OCI-LY1 (cell line): ENCODE results near the gene GRID2IP.

Experiments
- H2AFZ ChIP-seq: fragments of 200-600 bp; sonication (generic), shearing (Covaris generic); 2 replicates; pipeline ENCODE4 v1.6.0; 2014; ENCODE audit warnings: antibody characterized with exemption, mild to moderate bottlenecking, low read length
- H3F3A ChIP-seq: fragments of 200-600 bp; sonication (generic), shearing (Covaris generic); 2 replicates; pipeline ENCODE4 v1.6.0; 2014; ENCODE audit warnings: mild to moderate bottlenecking, antibody characterized with exemption, low read length, moderate library complexity; ENCODE audit not compliant: insufficient read depth
- H3K27ac ChIP-seq: fragments of 200-600 bp; sonication (generic); 2 replicates; pipeline ENCODE4 v1.5.1; 2014; ENCODE audit warnings: low read length, mixed run types, mild to moderate bottlenecking, low read depth; ENCODE audit not compliant: poor library complexity, severe bottlenecking
- H3K27me3 ChIP-seq: fragments of 200-600 bp; sonication (generic); 2 replicates; pipeline ENCODE4 v1.6.0; 2014; ENCODE audit warnings: antibody characterized with exemption, mild to moderate bottlenecking, low read length, moderate library complexity; ENCODE audit not compliant: insufficient read depth
- H3K36me3 ChIP-seq: fragments of 200-600 bp; sonication (generic); 2 replicates; pipeline ENCODE4 v1.6.1; 2014; ENCODE audit warnings: mild to moderate bottlenecking, antibody characterized with exemption, low read length, moderate library complexity, mixed read lengths; ENCODE audit not compliant: insufficient read depth
- H3K4me1 ChIP-seq: fragments of 200-600 bp; sonication (generic); 2 replicates; pipeline ENCODE4 v1.5.1; 2014; ENCODE audit warnings: mild to moderate bottlenecking, low read length, moderate library complexity; ENCODE audit not compliant: insufficient read depth, severe bottlenecking
- H3K4me2 ChIP-seq: fragments of 200-600 bp; sonication (generic), shearing (Covaris generic); 2 replicates; pipeline ENCODE4 v1.6.1; 2014; ENCODE audit warnings: low read length
- H3K4me3 ChIP-seq: fragments of 200-600 bp; sonication (generic); 2 replicates; pipeline ENCODE4 v1.5.1; 2014; ENCODE audit warnings: low read length, low read depth, mild to moderate bottlenecking, mixed read lengths; ENCODE audit not compliant: poor library complexity, severe bottlenecking
- H3K79me2 ChIP-seq: fragments of 200-600 bp; shearing (Covaris generic); 2 replicates; pipeline ENCODE4 v1.6.1; 2016; ENCODE audit warnings: mixed run types, low read length, mixed read lengths; ENCODE audit not compliant: insufficient read depth
- H3K9ac ChIP-seq: fragments of 200-600 bp; sonication (generic), shearing (Covaris generic); 2 replicates; pipeline ENCODE4 v1.6.1; 2014; ENCODE audit warnings: mild to moderate bottlenecking, low read length, mixed read lengths
- H3K9me2 ChIP-seq: fragments of 200-600 bp; sonication (generic), shearing (Covaris generic); 2 replicates; pipeline ENCODE4 v1.6.1; 2014; ENCODE audit warnings: low read depth, mild to moderate bottlenecking, low read length, mixed read lengths
- H3K9me3 ChIP-seq: fragments of 200-600 bp; shearing (Covaris generic); 2 replicates; pipeline ENCODE4 v1.6.1; 2014; ENCODE audit warnings: low read length, mixed read lengths
- H4K20me1 ChIP-seq: fragments of 200-600 bp; sonication (generic), shearing (Covaris generic); 2 replicates; pipeline ENCODE4 v1.6.0; 2016; ENCODE audit warnings: mild to moderate bottlenecking, low read length; ENCODE audit not compliant: insufficient read depth
- CTCF ChIP-seq: fragments of 200-600 bp; sonication (generic), shearing (Covaris generic); IDR thresholded peaks from 2 replicates; pipeline ENCODE4 v1.5.1; 2017; ENCODE audit warnings: mild to moderate bottlenecking, antibody characterized with exemption, low read length, moderate library complexity, mixed read lengths
- EZH2 ChIP-seq: fragments of 200-600 bp; sonication (generic), shearing (Covaris generic); IDR thresholded peaks from 2 replicates; pipeline ENCODE4 v1.8.0; 2017; ENCODE audit warnings: borderline replicate concordance, mixed run types, mild to moderate bottlenecking, antibody characterized with exemption, low read length, moderate library complexity, mixed read lengths

GRID2IP gene

GRCh38 chr7:6547400-6547799 is 3.9 kb downstream of the GRID2IP start:
- H3K79me2 ChIP-seq, result no peaks in the 10 kb centered on the region
- TF ChIP-seq EZH2, result no peak
- H4K20me1 ChIP-seq, result no peaks in the 10 kb centered on the region
- no peaks in the 10 kb centered on the region for H3F3A ChIP-seq
- H3K4me3 ChIP-seq, result no peak overlapping the region
- H3K27ac ChIP-seq, result no peak overlapping the region
- no peaks in the 10 kb centered on the region for H3K9me2 ChIP-seq
- H3K9ac ChIP-seq, result no peak overlapping the region
- no peaks in the 10 kb centered on the region for H3K36me3 ChIP-seq
- H3K27me3 ChIP-seq, result no peaks in the 10 kb centered on the region
- H2AFZ ChIP-seq, result no peak overlapping the region
- peaks cover 7% of the 10 kb centered on the region for H3K4me1 ChIP-seq
- H3K9me3 ChIP-seq, result no peaks in the 10 kb centered on the region
- no peak overlapping the region for H3K4me2 ChIP-seq

- Histone ChIP-seq H3K27ac (no peak overlapping the region), H3K4me2 (no peak overlapping the region)
These were observed 4.6 kb downstream of the GRID2IP start for GRCh38 chr7:6546498-6547251.

GRCh38 chr7:6545398-6546126 is 5.7 kb downstream of the GRID2IP start:
- no peak overlapping the region for H3K9ac ChIP-seq
- H3K4me1 ChIP-seq, result peaks cover 7% of the 10 kb centered on the region
- no peaks in the 10 kb centered on the region for H3K36me3 ChIP-seq
- no peak overlapping the region for H3K4me3 ChIP-seq
- no peaks in the 10 kb centered on the region for H3K9me3 ChIP-seq
- H3K27ac ChIP-seq, result no peak overlapping the region
- TF ChIP-seq CTCF, result no peak
- no peak for TF ChIP-seq EZH2
- H3K9me2 ChIP-seq, result no peaks in the 10 kb centered on the region
- no peaks in the 10 kb centered on the region for H3K27me3 ChIP-seq
- no peaks in the 10 kb centered on the region for H4K20me1 ChIP-seq
- H3F3A ChIP-seq, result no peaks in the 10 kb centered on the region
- H2AFZ ChIP-seq, result no peak overlapping the region
- H3K4me2 ChIP-seq, result no peak overlapping the region; the same call in 1 of the 2 replicates
- no peaks in the 10 kb centered on the region for H3K79me2 ChIP-seq

More at GRCh38 chr7:6546498-6547251, 4.6 kb downstream of the GRID2IP start:
- Histone ChIP-seq H3K27me3 (no peaks in the 10 kb centered on the region), H3K4me3 (no peak overlapping the region), H3F3A (no peaks in the 10 kb centered on the region), H3K9me2 (no peaks in the 10 kb centered on the region), H3K36me3 (no peaks in the 10 kb centered on the region), H3K4me1 (peaks cover 7% of the 10 kb centered on the region), H3K79me2 (no peaks in the 10 kb centered on the region), H2AFZ (no peak overlapping the region), H4K20me1 (no peaks in the 10 kb centered on the region), H3K9ac (no peak overlapping the region), H3K9me3 (no peaks in the 10 kb centered on the region)
- TF ChIP-seq EZH2, result no peak
- no peak for TF ChIP-seq CTCF
